ENCODE measurements around the gene PRPF40A. TPM values are rescaled to one million over a fixed set of nuclear protein-coding genes. Genes with fewer than 3 reads are reported as not detected.

Gene PRPF40A
- total and polyA plus RNA-seq, 2 experiments from 2014 or later = 86.1 to 112 TPM

DNA sequence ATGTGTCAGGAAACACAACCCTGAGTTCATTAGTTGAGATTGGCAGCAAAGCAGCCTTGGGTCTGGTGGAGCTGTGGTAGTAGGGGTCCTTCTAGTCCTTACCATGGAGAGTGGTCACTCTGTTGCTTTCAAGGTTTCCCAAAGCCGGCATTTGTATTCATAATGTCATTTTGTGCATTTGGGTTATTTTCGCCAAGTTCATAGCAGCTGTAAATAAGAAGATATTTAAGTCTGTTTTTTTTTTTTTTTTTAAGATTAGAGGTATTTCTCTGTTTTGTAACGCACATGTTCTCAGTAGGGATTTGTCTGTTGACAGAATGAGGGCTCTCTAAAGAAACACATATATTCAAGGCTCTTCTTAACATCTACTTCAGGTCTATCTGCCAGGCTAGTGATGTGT, 114.1 kb downstream of the PRPF40A start:
- Histone ChIP-seq H3F3A (ENCODE audit: insufficient read depth) (0 out of 2 replicates have a peak, but pooled peaks cover 6% of the 10 kb centered on the region), H3K9ac (no peak overlapping the region), H3K4me2 (ENCODE audit: unreplicated experiment) (no peak overlapping the region), H3K27me3 (replicated peaks; ENCODE audit: insufficient read depth) (no peaks in the 10 kb centered on the region), H3K4me1 (ENCODE audit: insufficient read depth) (peaks cover 16% of the 10 kb centered on the region), H3K9me2 (ENCODE audit: insufficient read depth) (no peaks in the 10 kb centered on the region), H3K79me2 (ENCODE audit: insufficient read depth) (no peaks in the 10 kb centered on the region), H3K4me3 (no peak overlapping the region), H2AFZ (no peak overlapping the region), H3K27ac (no peak overlapping the region), H4K20me1 (ENCODE audit: insufficient read depth) (no peaks in the 10 kb centered on the region), H3K36me3 (ENCODE audit: low read depth) (no peaks in the 10 kb centered on the region), H3K9me3 (ENCODE audit: low read depth) (no peaks in the 10 kb centered on the region)
- in situ Hi-C loops (cut with MboI) = no loop called here
- 97 to 98% methylated on average over 3 of the region's 3 CpGs for WGBS, 2 experiments (ENCODE audit: low coverage in 1 of 2, low lambda C conversion rate in 2 of 2, missing lambda C conversion rate in 2 of 2)
- no peak for TF ChIP-seq EZH2 (IDR thresholded peaks at IDR 0.05; ENCODE audit: insufficient read depth, poor library complexity, severe bottlenecking)
- no peak for TF ChIP-seq EZH2phosphoT487 (IDR thresholded peaks at IDR 0.05; ENCODE audit: insufficient read depth, low read depth)
- no peak for DNase-seq

GRCh38 chr2:152602750-152603149, 114.5 kb downstream of the PRPF40A start:
- in situ Hi-C loops (cut with MboI) = no loop called here

More at GRCh38 chr2:152602750-152603149, 114.5 kb downstream of the PRPF40A start:
- DNase-seq = no peak
- Histone ChIP-seq H3K4me1 (ENCODE audit: insufficient read depth) (peaks cover 16% of the 10 kb centered on the region), H3K27me3 (replicated peaks; ENCODE audit: insufficient read depth) (no peaks in the 10 kb centered on the region), H3K9me3 (ENCODE audit: low read depth) (no peaks in the 10 kb centered on the region), H3K4me2 (ENCODE audit: unreplicated experiment) (no peak overlapping the region), H3K4me3 (no peak overlapping the region), H3K27ac (no peak overlapping the region), H3F3A (ENCODE audit: insufficient read depth) (0 out of 2 replicates have a peak, but pooled peaks cover 6% of the 10 kb centered on the region), H3K36me3 (ENCODE audit: low read depth) (no peaks in the 10 kb centered on the region), H4K20me1 (ENCODE audit: insufficient read depth) (no peaks in the 10 kb centered on the region), H2AFZ (no peak overlapping the region), H3K9ac (no peak overlapping the region), H3K79me2 (ENCODE audit: insufficient read depth) (no peaks in the 10 kb centered on the region), H3K9me2 (ENCODE audit: insufficient read depth) (no peaks in the 10 kb centered on the region)
- WGBS, 2 experiments (ENCODE audit: low coverage in 1 of 2, low lambda C conversion rate in 2 of 2, missing lambda C conversion rate in 2 of 2) = 81 to 85% methylated on average over 8 of the region's 8 CpGs
- TF ChIP-seq EZH2phosphoT487 (IDR thresholded peaks at IDR 0.05; ENCODE audit: insufficient read depth, low read depth) (no peak), EZH2 (IDR thresholded peaks at IDR 0.05; ENCODE audit: insufficient read depth, poor library complexity, severe bottlenecking) (no peak)

Other genes starting within 250 kb of the PRPF40A start
- 20.6 and 30.9 TPM in 2 replicates for gene ARL6IP6, start 1.2 kb upstream of the PRPF40A start, total RNA-seq (2014; rRNA removed; shearing (Covaris generic))
- gene ARL6IP6, start 1.2 kb upstream of the PRPF40A start, polyA plus RNA-seq (2016; fragmentation: Nextera tagmentation; extraction: Ambion mirVana) = 30.2 and 33.6 TPM in 2 replicates